IMR-90 (cell line): Measurements from ENCODE around the gene KCNQ1.

ENCODE experiments used
- CEBPB ChIP-seq: IDR thresholded peaks from 2 replicates; pipeline ENCODE4 v1.6.1; 2012; ENCODE audit warnings: low read depth, low read length, improper control_type of control experiment
- FOS ChIP-seq: fragments of 150-350 bp; IDR thresholded peaks from 2 replicates; pipeline ENCODE4 v1.6.1; 2016; ENCODE audit warnings: low read depth, low read length
- MAFK ChIP-seq: IDR thresholded peaks from 2 replicates; pipeline ENCODE4 v1.6.1; 2012; ENCODE audit warnings: low read depth, low read length, improper control_type of control experiment
- MXI1 ChIP-seq: IDR thresholded peaks from 2 replicates; pipeline ENCODE4 v1.6.1; 2012; ENCODE audit warnings: low read depth, mild to moderate bottlenecking, low read length, moderate library complexity, borderline replicate concordance
- POLR2A ChIP-seq: IDR thresholded peaks from 2 replicates; pipeline ENCODE4 v1.6.1; 2012; ENCODE audit warnings: mild to moderate bottlenecking, low read depth, low read length
- RAD21 ChIP-seq: IDR thresholded peaks from 2 replicates; pipeline ENCODE4 v1.6.1; 2012; ENCODE audit warnings: low read length, improper control_type of control experiment
- SMC3 ChIP-seq: fragments of 150-350 bp; IDR thresholded peaks from 2 replicates; pipeline ENCODE4 v1.6.1; 2016; ENCODE audit warnings: low read depth, mild to moderate bottlenecking, antibody characterized with exemption, low read length, moderate library complexity
- TF ChIP-seq, protein P1 (sequence below): conservative IDR thresholded peaks from 2 replicates; pipeline ENCODE4 v1.5.1; 2012; ENCODE audit warnings: mild to moderate bottlenecking, low read depth, low read length, improper control_type of control experiment
- TF ChIP-seq, protein P2 (sequence below): fragments of 150-350 bp; IDR thresholded peaks from 2 replicates; pipeline ENCODE4 v1.6.1; 2017; ENCODE audit warnings: mild to moderate bottlenecking, antibody characterized with exemption, low read length, low read depth
- TF ChIP-seq, protein P3 (sequence below): fragments of 150-350 bp; IDR thresholded peaks from 2 replicates; pipeline ENCODE4 v1.6.1; 2016; ENCODE audit warnings: low read depth, mild to moderate bottlenecking, low read length, moderate library complexity, borderline replicate concordance

GRCh38 chr11:2752923-2753322, 308.1 kb downstream of the KCNQ1 start:
- TF ChIP-seq SMC3 (no peak), MXI1 (no peak), RAD21 (no peak), POLR2A (no peak), CEBPB (no peak), FOS (no peak), MAFK (no peak)
- TF ChIP-seq, protein P1, sequence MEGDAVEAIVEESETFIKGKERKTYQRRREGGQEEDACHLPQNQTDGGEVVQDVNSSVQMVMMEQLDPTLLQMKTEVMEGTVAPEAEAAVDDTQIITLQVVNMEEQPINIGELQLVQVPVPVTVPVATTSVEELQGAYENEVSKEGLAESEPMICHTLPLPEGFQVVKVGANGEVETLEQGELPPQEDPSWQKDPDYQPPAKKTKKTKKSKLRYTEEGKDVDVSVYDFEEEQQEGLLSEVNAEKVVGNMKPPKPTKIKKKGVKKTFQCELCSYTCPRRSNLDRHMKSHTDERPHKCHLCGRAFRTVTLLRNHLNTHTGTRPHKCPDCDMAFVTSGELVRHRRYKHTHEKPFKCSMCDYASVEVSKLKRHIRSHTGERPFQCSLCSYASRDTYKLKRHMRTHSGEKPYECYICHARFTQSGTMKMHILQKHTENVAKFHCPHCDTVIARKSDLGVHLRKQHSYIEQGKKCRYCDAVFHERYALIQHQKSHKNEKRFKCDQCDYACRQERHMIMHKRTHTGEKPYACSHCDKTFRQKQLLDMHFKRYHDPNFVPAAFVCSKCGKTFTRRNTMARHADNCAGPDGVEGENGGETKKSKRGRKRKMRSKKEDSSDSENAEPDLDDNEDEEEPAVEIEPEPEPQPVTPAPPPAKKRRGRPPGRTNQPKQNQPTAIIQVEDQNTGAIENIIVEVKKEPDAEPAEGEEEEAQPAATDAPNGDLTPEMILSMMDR: no peak
- TF ChIP-seq, protein P2, sequence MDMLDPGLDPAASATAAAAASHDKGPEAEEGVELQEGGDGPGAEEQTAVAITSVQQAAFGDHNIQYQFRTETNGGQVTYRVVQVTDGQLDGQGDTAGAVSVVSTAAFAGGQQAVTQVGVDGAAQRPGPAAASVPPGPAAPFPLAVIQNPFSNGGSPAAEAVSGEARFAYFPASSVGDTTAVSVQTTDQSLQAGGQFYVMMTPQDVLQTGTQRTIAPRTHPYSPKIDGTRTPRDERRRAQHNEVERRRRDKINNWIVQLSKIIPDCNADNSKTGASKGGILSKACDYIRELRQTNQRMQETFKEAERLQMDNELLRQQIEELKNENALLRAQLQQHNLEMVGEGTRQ: no peak
- TF ChIP-seq, protein P3, sequence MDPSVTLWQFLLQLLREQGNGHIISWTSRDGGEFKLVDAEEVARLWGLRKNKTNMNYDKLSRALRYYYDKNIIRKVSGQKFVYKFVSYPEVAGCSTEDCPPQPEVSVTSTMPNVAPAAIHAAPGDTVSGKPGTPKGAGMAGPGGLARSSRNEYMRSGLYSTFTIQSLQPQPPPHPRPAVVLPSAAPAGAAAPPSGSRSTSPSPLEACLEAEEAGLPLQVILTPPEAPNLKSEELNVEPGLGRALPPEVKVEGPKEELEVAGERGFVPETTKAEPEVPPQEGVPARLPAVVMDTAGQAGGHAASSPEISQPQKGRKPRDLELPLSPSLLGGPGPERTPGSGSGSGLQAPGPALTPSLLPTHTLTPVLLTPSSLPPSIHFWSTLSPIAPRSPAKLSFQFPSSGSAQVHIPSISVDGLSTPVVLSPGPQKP: no peak
